ENCODE data around the gene DMWD.

- no peak for TF ChIP-seq TAF1 (IDR thresholded peaks at IDR 0.05; ENCODE audit: borderline replicate concordance, low read depth, low read length)
- TF ChIP-seq POLR2A (IDR thresholded peaks at IDR 0.05; ENCODE audit: low read depth, low read length), result no peak
- TF ChIP-seq POLR2AphosphoS5 (IDR thresholded peaks at IDR 0.05; ENCODE audit: low read depth, low read length), result no peak
Observed at GRCh38 chr19:45752639-45753038, 40.0 kb downstream of the DMWD start.

All from GM12892 (cell line).